HepG2 (cell line): ENCODE data around the gene FURIN. TPM values are rescaled to one million over a fixed set of nuclear protein-coding genes. Genes with fewer than 3 reads are reported as not detected.

Experiments
- ATAC-seq: fragments of 200-7000 bp; cut with Tn5 transposase; 3 replicates; pipeline ENCODE4 v1.9.1; 2020; ENCODE audit warnings: mild to moderate bottlenecking, moderate library complexity
- BruUV-seq: library from RNA; stranded (reverse); fragments of 400-500 nt; replicated peaks from 2 replicates; lab custom pipeline; 2021; lab: Mats Ljungman, UMichigan
- CTCF ChIA-PET: fragments of 300-600 bp; formaldehyde crosslinking; extraction: SDS; loops from one replicate; lab custom pipeline; 2021; ENCODE audit warnings: low total read pairs, inconsistent platforms, low intra/inter-chr PET ratio; lab: Yijun Ruan, JAX
- POLR2A ChIA-PET: fragments of 350-600 bp; sonication (Branson Sonifier 250); formaldehyde crosslinking; loops from one replicate; lab custom pipeline; 2020; ENCODE audit warnings: antibody characterized with exemption, inconsistent platforms; lab: Yijun Ruan, JAX
- DNase-seq: peaks from one replicate; pipeline ENCODE4 v3.0.0-alpha.2; 2015; ENCODE audit warnings: low spot score
- FAIRE-seq: peaks from 3 replicates; lab custom pipeline; 2011; peaks lifted over from hg19 to GRCh38; lab: Jason Lieb, UNC
- H2AFZ ChIP-seq: one replicate; pipeline ENCODE4 v1.6.1; 2011; ENCODE audit warnings: low read length, inconsistent platforms
- H3K27ac ChIP-seq: fragments of 300-600 bp; 3 replicates; pipeline ENCODE4 v1.8.0; 2011; ENCODE audit warnings: mixed run types, mild to moderate bottlenecking, mixed read lengths, low read length, inconsistent platforms; ENCODE audit not compliant: insufficient read depth; ENCODE audit errors: extremely low read length
- H3K27me3 ChIP-seq, 2 experiments: fragments of 200-600 bp in 1 of 2; 2 replicates in 1 of 2; 3 replicates in 1 of 2; pipeline versions ENCODE4 v1.6.0 to v1.8.0; 2011; ENCODE audit warnings: low read length in 2 of 2, mild to moderate bottlenecking in 2 of 2, moderate library complexity in 2 of 2, inconsistent platforms in 1 of 2; ENCODE audit not compliant: insufficient read depth in 2 of 2, control insufficient read depth in 1 of 2
- H3K36me3 ChIP-seq, 2 experiments: fragments of 200-600 bp in 1 of 2; replicated peaks in 1 of 2; 2 replicates in 1 of 2; 3 replicates in 1 of 2; pipeline versions ENCODE4 v1.5.1 to v1.8.0; 2011; ENCODE audit warnings: low read length in 2 of 2, inconsistent platforms in 1 of 2; ENCODE audit not compliant: insufficient read depth in 2 of 2, control insufficient read depth in 1 of 2
- H3K4me1 ChIP-seq: 2 replicates; pipeline ENCODE4 v1.5.1; 2012; ENCODE audit warnings: low read length, inconsistent platforms; ENCODE audit not compliant: insufficient read depth
- H3K4me2 ChIP-seq: 2 replicates; pipeline ENCODE4 v1.6.0; 2011; ENCODE audit warnings: low read depth, low read length, inconsistent platforms
- H3K4me3 ChIP-seq, 3 experiments: fragments of 200-600 bp in 1 of 3; sonication (generic), shearing (Covaris generic) in 1 of 3; replicated peaks in 1 of 3; 2 replicates each; pipeline ENCODE4 v1.5.1; 2011 to 2016; ENCODE audit warnings: low read length in 3 of 3, inconsistent platforms in 2 of 3, low read depth in 2 of 3, mild to moderate bottlenecking in 2 of 3, control low read depth in 1 of 3, mixed read lengths in 1 of 3; ENCODE audit not compliant: insufficient read depth in 1 of 3
- H3K79me2 ChIP-seq: one replicate; pipeline ENCODE4 v1.6.1; 2011; ENCODE audit warnings: low read length, inconsistent platforms; ENCODE audit not compliant: insufficient read depth
- H3K9ac ChIP-seq: 2 replicates; pipeline ENCODE4 v1.6.0; 2011; ENCODE audit warnings: mild to moderate bottlenecking, low read depth, low read length, inconsistent platforms; ENCODE audit not compliant: insufficient read depth
- H3K9me3 ChIP-seq: 2 replicates; pipeline ENCODE4 v1.5.1; 2012; ENCODE audit warnings: mild to moderate bottlenecking, low read length
- H4K20me1 ChIP-seq: 2 replicates; pipeline ENCODE4 v1.6.0; 2011; ENCODE audit warnings: inconsistent platforms, mild to moderate bottlenecking, low read length, moderate library complexity; ENCODE audit not compliant: insufficient read depth
- CBFB ChIP-seq: sonication (generic); formaldehyde crosslinking; IDR thresholded peaks from 2 replicates; pipeline ENCODE4 v1.4.0; 2020; ENCODE audit warnings: missing genetic modification reagents
- HES4 ChIP-seq: sonication (generic); formaldehyde crosslinking; IDR thresholded peaks from 2 replicates; pipeline ENCODE4 v1.9.0; 2021; ENCODE audit warnings: mild to moderate bottlenecking, missing genetic modification reagents, borderline replicate concordance
- MIXL1 ChIP-seq: IDR thresholded peaks from 2 replicates; pipeline ENCODE4 v1.6.1; 2016
- PHB2 ChIP-seq: fragments of 450-650 bp; IDR thresholded peaks from 2 replicates; pipeline ENCODE4 v1.6.1; 2018; ENCODE audit not compliant: partially characterized antibody
- TGIF2 ChIP-seq: IDR thresholded peaks from 2 replicates; pipeline ENCODE4 v1.6.1; 2016; ENCODE audit warnings: control low read depth, missing compliant biosample characterization
- ZNF234 ChIP-seq: sonication (generic); formaldehyde crosslinking; conservative IDR thresholded peaks from 2 replicates; pipeline ENCODE4 v1.5.1; 2020; ENCODE audit warnings: mild to moderate bottlenecking, missing genetic modification reagents
- ZNF3 ChIP-seq: IDR thresholded peaks from 2 replicates; pipeline ENCODE4 v1.7.0; 2017; ENCODE audit warnings: inconsistent platforms
- ZNF557 ChIP-seq: sonication (generic); formaldehyde crosslinking; IDR thresholded peaks from 2 replicates; pipeline ENCODE4 v1.4.0; 2020; ENCODE audit warnings: missing genetic modification reagents
- ZNF75D ChIP-seq: sonication (generic); formaldehyde crosslinking; IDR thresholded peaks from 2 replicates; pipeline ENCODE4 v1.8.1; 2023; ENCODE audit warnings: missing genetic modification reagents, mild to moderate bottlenecking, borderline replicate concordance
- ZSCAN25 ChIP-seq: sonication (generic); formaldehyde crosslinking; IDR thresholded peaks from 2 replicates; pipeline ENCODE4 v1.8.0; 2022; ENCODE audit warnings: mild to moderate bottlenecking, missing genetic modification reagents
- WGBS: methylation state at CpG from one replicate; pipeline ENCODE4 v1.1.6; 2017; ENCODE audit warnings: low lambda C conversion rate; 5-methylcytosine and 5-hydroxymethylcytosine counted together
- in situ Hi-C: cut with HindIII; loops from 2 replicates; pipeline ENCODE4 v1.10.0; 2017; ENCODE audit warnings: low pct_unique_long_range_greater_than_20kb; ENCODE audit not compliant: extremely low pct_ligation_motif_present
- intact Hi-C: fragments of 100-400 bp; cut with micrococcal nuclease; formaldehyde crosslinking; loops from one replicate; pipeline ENCODE4 v1.10.0; 2022; ENCODE audit not compliant: unreplicated experiment
- polyA plus RNA-seq, 8 experiments: library from polyadenylated mRNA; depleted of rRNA in 3 of 8; stranded (reverse) in 7 of 8; unstranded in 1 of 8; fragments of >200 nt; fragmentation: Illumina TruSeq in 4 of 8; extraction: Trizol in 4 of 8; gene quantifications; 2 replicates each; pipeline versions ENCODE4 v1.2.1 to v1.2.3, GENCODE V29; 2011 to 2016; ENCODE audit warnings: low read depth in 4 of 8, missing spikeins in 1 of 8, mixed read lengths in 1 of 8; ENCODE audit not compliant: insufficient read depth in 1 of 8
- total RNA-seq, 5 experiments: library from RNA; depleted of rRNA; stranded (reverse); fragments of >200 nt; fragmentation: Illumina TruSeq; extraction: Trizol; gene quantifications; 2 replicates each; pipeline ENCODE4 v1.2.3, GENCODE V29; 2016; ENCODE audit warnings: low read depth in 1 of 5
- TF ChIP-seq, protein P1 (sequence below): sonication (generic); formaldehyde crosslinking; IDR thresholded peaks from 2 replicates; pipeline ENCODE4 v1.5.0; 2020; ENCODE audit warnings: mild to moderate bottlenecking, missing genetic modification reagents
- TF ChIP-seq, protein P2 (sequence below): sonication (generic); formaldehyde crosslinking; IDR thresholded peaks from 2 replicates; pipeline ENCODE4 v1.8.1; 2023; ENCODE audit warnings: mild to moderate bottlenecking, missing genetic modification reagents, borderline replicate concordance
- TF ChIP-seq, protein P3 (sequence below): sonication (generic); formaldehyde crosslinking; IDR thresholded peaks from 2 replicates; pipeline ENCODE4 v1.4.0; 2020; ENCODE audit warnings: missing genetic modification reagents
- TF ChIP-seq, protein P4 (sequence below): sonication (generic); formaldehyde crosslinking; IDR thresholded peaks from 2 replicates; pipeline ENCODE4 v1.8.1; 2022; ENCODE audit warnings: mild to moderate bottlenecking, missing genetic modification reagents
- TF ChIP-seq, protein P5 (sequence below): sonication (generic); formaldehyde crosslinking; IDR thresholded peaks from 2 replicates; pipeline ENCODE4 v1.5.0; 2020; ENCODE audit warnings: missing genetic modification reagents

Gene FURIN
- total and polyA plus RNA-seq, 2 of the 13 experiments (the other 11 are each of a cell fraction or from before 2014, with no cell fraction given), result 15.2 to 17.4 TPM

DNA sequence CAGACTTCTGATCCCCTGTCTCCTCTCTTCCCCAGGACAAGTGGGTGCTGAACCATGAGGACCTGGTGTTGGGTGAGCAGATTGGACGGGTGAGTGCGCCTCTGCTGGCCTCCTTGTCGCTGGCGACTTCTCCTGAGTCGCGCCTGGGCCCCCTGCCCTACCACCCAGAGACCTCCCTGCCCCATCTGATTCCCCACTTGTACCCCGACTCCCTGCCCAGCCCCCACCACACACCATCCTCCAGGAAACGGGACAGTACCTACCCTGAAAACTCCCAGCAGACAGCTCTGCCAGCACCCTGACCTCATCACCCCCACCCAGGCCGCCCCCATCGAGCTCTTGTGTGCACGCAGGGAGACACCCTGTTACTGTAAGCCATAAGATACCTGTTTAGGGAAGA lies 23.6 kb downstream of the FURIN start:
- H2AFZ ChIP-seq, result no peak overlapping the region
- no peak for ATAC-seq
- H3K4me1 ChIP-seq, result no peaks in the 10 kb centered on the region
- H3K4me3 ChIP-seq, result no peak overlapping the region
- WGBS, result 79% methylated on average over 11 of the region's 11 CpGs
- no peak for DNase-seq
- peaks cover 0 to 7% of the 10 kb centered on the region in 2 experiments; a peak in 2 of 5 replicates for H3K27me3 ChIP-seq
- no TSS peak for BruUV-seq
- no peak overlapping the region for H3K9ac ChIP-seq
- intact Hi-C loops, result no loop called here
- no peaks in the 10 kb centered on the region for H3K79me2 ChIP-seq
- H3K9me3 ChIP-seq, result no peaks in the 10 kb centered on the region
- ChIA-PET CTCF (no interaction called here), POLR2A (interaction anchor here (1.6 kb wide), 1 partner anchor 40 kb away, joined by 7 read pairs; the partner anchor contains the start of gene HDDC3)
- in situ Hi-C loops, result no loop called here
- no peak for FAIRE-seq
- H3K4me2 ChIP-seq, result no peak overlapping the region
- no peaks in the 10 kb centered on the region for H3K36me3 ChIP-seq
- no peak overlapping the region for H3K27ac ChIP-seq
- H4K20me1 ChIP-seq, result no peaks in the 10 kb centered on the region
- TF ChIP-seq ZNF75D (no peak), MIXL1 (CRISPR knock-in tag) (no peak), CBFB (CRISPR knock-in tag) (no peak), PHB2 (no peak), HES4 (CRISPR knock-in tag) (no peak), ZNF234 (CRISPR knock-in tag) (no peak), TGIF2 (CRISPR knock-in tag) (no peak), ZNF3 (no peak), ZNF557 (CRISPR knock-in tag) (no peak), ZSCAN25 (CRISPR knock-in tag) (no peak)
- TF ChIP-seq, protein P1, sequence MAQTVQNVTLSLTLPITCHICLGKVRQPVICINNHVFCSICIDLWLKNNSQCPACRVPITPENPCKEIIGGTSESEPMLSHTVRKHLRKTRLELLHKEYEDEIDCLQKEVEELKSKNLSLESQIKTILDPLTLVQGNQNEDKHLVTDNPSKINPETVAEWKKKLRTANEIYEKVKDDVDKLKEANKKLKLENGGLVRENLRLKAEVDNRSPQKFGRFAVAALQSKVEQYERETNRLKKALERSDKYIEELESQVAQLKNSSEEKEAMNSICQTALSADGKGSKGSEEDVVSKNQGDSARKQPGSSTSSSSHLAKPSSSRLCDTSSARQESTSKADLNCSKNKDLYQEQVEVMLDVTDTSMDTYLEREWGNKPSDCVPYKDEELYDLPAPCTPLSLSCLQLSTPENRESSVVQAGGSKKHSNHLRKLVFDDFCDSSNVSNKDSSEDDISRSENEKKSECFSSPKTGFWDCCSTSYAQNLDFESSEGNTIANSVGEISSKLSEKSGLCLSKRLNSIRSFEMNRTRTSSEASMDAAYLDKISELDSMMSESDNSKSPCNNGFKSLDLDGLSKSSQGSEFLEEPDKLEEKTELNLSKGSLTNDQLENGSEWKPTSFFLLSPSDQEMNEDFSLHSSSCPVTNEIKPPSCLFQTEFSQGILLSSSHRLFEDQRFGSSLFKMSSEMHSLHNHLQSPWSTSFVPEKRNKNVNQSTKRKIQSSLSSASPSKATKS (CRISPR knock-in tag), result no peak
- TF ChIP-seq, protein P2, sequence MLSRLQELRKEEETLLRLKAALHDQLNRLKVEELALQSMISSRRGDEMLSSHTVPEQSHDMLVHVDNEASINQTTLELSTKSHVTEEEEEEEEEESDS (CRISPR knock-in tag), result no peak
- TF ChIP-seq, protein P3, sequence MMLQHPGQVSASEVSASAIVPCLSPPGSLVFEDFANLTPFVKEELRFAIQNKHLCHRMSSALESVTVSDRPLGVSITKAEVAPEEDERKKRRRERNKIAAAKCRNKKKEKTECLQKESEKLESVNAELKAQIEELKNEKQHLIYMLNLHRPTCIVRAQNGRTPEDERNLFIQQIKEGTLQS, result no peak
- TF ChIP-seq, protein P4, sequence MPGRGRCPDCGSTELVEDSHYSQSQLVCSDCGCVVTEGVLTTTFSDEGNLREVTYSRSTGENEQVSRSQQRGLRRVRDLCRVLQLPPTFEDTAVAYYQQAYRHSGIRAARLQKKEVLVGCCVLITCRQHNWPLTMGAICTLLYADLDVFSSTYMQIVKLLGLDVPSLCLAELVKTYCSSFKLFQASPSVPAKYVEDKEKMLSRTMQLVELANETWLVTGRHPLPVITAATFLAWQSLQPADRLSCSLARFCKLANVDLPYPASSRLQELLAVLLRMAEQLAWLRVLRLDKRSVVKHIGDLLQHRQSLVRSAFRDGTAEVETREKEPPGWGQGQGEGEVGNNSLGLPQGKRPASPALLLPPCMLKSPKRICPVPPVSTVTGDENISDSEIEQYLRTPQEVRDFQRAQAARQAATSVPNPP (CRISPR knock-in tag), result no peak
- TF ChIP-seq, protein P5, sequence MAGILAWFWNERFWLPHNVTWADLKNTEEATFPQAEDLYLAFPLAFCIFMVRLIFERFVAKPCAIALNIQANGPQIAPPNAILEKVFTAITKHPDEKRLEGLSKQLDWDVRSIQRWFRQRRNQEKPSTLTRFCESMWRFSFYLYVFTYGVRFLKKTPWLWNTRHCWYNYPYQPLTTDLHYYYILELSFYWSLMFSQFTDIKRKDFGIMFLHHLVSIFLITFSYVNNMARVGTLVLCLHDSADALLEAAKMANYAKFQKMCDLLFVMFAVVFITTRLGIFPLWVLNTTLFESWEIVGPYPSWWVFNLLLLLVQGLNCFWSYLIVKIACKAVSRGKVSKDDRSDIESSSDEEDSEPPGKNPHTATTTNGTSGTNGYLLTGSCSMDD, result no peak
